CD14-positive monocyte (primary cell): ENCODE measurements around the gene OR13J1. TPM values are rescaled to one million over a fixed set of nuclear protein-coding genes. Genes with fewer than 3 reads are reported as not detected.
"Not testable (repeated sequence)": the region's sequence is repeated elsewhere in the genome, so short reads cannot be mapped to it uniquely, and the experiment has no call there.

Source experiments
- DNase-seq, 3 donors: peaks; one replicate each; pipeline ENCODE4 v3.0.0-alpha.2; 2011 to 2022
- H2AFZ ChIP-seq: 2 replicates; pipeline ENCODE4 v1.6.0; 2012; ENCODE audit warnings: mild to moderate bottlenecking, low read depth, low read length, inconsistent platforms; ENCODE audit not compliant: insufficient read depth, poor library complexity, severe bottlenecking
- H3K27ac ChIP-seq, 2 donors: 1 replicate in 1 of 2; 2 replicates in 1 of 2; pipeline ENCODE4 v1.5.1; 2012 to 2013; ENCODE audit warnings: low read length in 2 of 2, control low read depth in 1 of 2, inconsistent platforms in 1 of 2, low read depth in 1 of 2, mild to moderate bottlenecking in 1 of 2
- H3K27me3 ChIP-seq, 2 donors: one replicate each; pipeline versions ENCODE4 v1.6.0 to v1.6.1; 2011 to 2013; ENCODE audit warnings: low read length in 2 of 2; ENCODE audit not compliant: control insufficient read depth in 2 of 2, insufficient read depth in 2 of 2
- H3K36me3 ChIP-seq, 2 donors: replicated peaks in 1 of 2; 1 replicate in 1 of 2; 2 replicates in 1 of 2; pipeline versions ENCODE4 v1.5.1 to v1.6.1; 2012 to 2013; ENCODE audit warnings: low read length in 2 of 2, control low read depth in 1 of 2, inconsistent platforms in 1 of 2, mild to moderate bottlenecking in 1 of 2; ENCODE audit not compliant: insufficient read depth in 2 of 2, control insufficient read depth in 1 of 2
- H3K4me1 ChIP-seq, 2 donors: 1 replicate in 1 of 2; 2 replicates in 1 of 2; pipeline versions ENCODE4 v1.5.1 to v1.6.1; 2012 to 2013; ENCODE audit warnings: low read length in 2 of 2, control low read depth in 1 of 2, inconsistent platforms in 1 of 2, mild to moderate bottlenecking in 1 of 2, moderate library complexity in 1 of 2; ENCODE audit not compliant: insufficient read depth in 2 of 2, control insufficient read depth in 1 of 2
- H3K4me2 ChIP-seq: replicated peaks from 2 replicates; pipeline ENCODE3; 2012; ENCODE audit warnings: low read length, moderate library complexity, mild to moderate bottlenecking; ENCODE audit not compliant: poor library complexity, severe bottlenecking; ENCODE audit errors: extremely low read depth
- H3K4me3 ChIP-seq, 3 experiments: fragments of 200-600 bp in 1 of 3; sonication (generic) in 1 of 3; replicated peaks in 1 of 3; 1 replicate in 2 of 3; 2 replicates in 1 of 3; pipeline ENCODE4 v1.5.1; 2011 to 2013; ENCODE audit warnings: low read length in 3 of 3, mild to moderate bottlenecking in 3 of 3, control low read depth in 2 of 3, low read depth in 2 of 3, inconsistent platforms in 1 of 3, moderate library complexity in 1 of 3
- H3K79me2 ChIP-seq: 2 replicates; pipeline ENCODE4 v1.6.0; 2012; ENCODE audit warnings: mild to moderate bottlenecking, control low read depth, inconsistent platforms, low read length, moderate library complexity; ENCODE audit not compliant: insufficient read depth
- H3K9ac ChIP-seq: 2 replicates; pipeline ENCODE4 v1.6.0; 2017; ENCODE audit warnings: low read length, mild to moderate bottlenecking; ENCODE audit not compliant: insufficient read depth, poor library complexity, severe bottlenecking
- H3K9me3 ChIP-seq, 2 donors: replicated peaks in 1 of 2; 1 replicate in 1 of 2; 2 replicates in 1 of 2; pipeline versions ENCODE4 v1.5.1 to v1.6.1; 2012 to 2013; ENCODE audit warnings: low read length in 2 of 2, control low read depth in 1 of 2; ENCODE audit not compliant: control insufficient read depth in 1 of 2, insufficient read depth in 1 of 2
- H4K20me1 ChIP-seq: 2 replicates; pipeline ENCODE4 v1.6.0; 2012; ENCODE audit warnings: mild to moderate bottlenecking, low read length, control low read depth, moderate library complexity; ENCODE audit not compliant: insufficient read depth
- H3K27ac Mint-ChIP-seq, 7 donors: one replicate each; pipeline ENCODE4 v1.8.0; 2020; ENCODE audit warnings: mild to moderate bottlenecking in 7 of 7, mixed read lengths in 7 of 7, moderate library complexity in 6 of 7, inconsistent platforms in 2 of 7
- H3K27me3 Mint-ChIP-seq, 3 donors: one replicate each; pipeline ENCODE4 v1.8.0; 2021 to 2022; ENCODE audit warnings: low read depth in 3 of 3, mild to moderate bottlenecking in 3 of 3, mixed read lengths in 3 of 3, moderate library complexity in 3 of 3, inconsistent platforms in 1 of 3
- H3K36me3 Mint-ChIP-seq, 2 donors: one replicate each; pipeline ENCODE4 v1.8.0; 2020; ENCODE audit warnings: mixed read lengths in 2 of 2, inconsistent platforms in 1 of 2, mild to moderate bottlenecking in 1 of 2
- H3K4me1 Mint-ChIP-seq: one replicate; pipeline ENCODE4 v1.8.0; 2020; ENCODE audit warnings: mild to moderate bottlenecking, mixed read lengths
- H3K4me3 Mint-ChIP-seq, 2 donors: one replicate each; pipeline ENCODE4 v1.8.0; 2020; ENCODE audit warnings: mild to moderate bottlenecking in 2 of 2, mixed read lengths in 2 of 2, moderate library complexity in 1 of 2
- H3K9me3 Mint-ChIP-seq, 7 donors: one replicate each; pipeline ENCODE4 v1.8.0; 2020 to 2022; ENCODE audit warnings: mixed read lengths in 7 of 7, mild to moderate bottlenecking in 6 of 7, moderate library complexity in 6 of 7, inconsistent platforms in 2 of 7
- WGBS: methylation state at CpG from one replicate; pipeline ENCODE4 v1.1.5; 2013; ENCODE audit warnings: missing lambda C conversion rate; ENCODE audit not compliant: insufficient coverage; 5-methylcytosine and 5-hydroxymethylcytosine counted together
- intact Hi-C, 2 donors: fragments of 100-400 bp; cut with micrococcal nuclease; formaldehyde crosslinking; loops; one replicate each; pipeline versions ENCODE4 v1.15.0 to v1.15.1; 2023
- polyA plus RNA-seq, 3 donors: library from polyadenylated mRNA; depleted of rRNA in 1 of 3; unstranded in 2 of 3; stranded (reverse) in 1 of 3; fragments of 300-500 nt in 2 of 3; fragments of >200 nt in 1 of 3; fragmentation: Illumina TruSeq in 2 of 3; gene quantifications; 1 replicate in 2 of 3; 2 replicates in 1 of 3; pipeline ENCODE4 v1.2.3, GENCODE V29; 2012 to 2021
- TF ChIP-seq, protein P1 (sequence below): fragments of 200-600 bp; IDR thresholded peaks from one replicate; pipeline ENCODE4 v1.8.0; 2022; ENCODE audit warnings: antibody characterized with exemption, mild to moderate bottlenecking

OR13J1 gene
- polyA plus RNA-seq, 3 donors, result not detected

DNA sequence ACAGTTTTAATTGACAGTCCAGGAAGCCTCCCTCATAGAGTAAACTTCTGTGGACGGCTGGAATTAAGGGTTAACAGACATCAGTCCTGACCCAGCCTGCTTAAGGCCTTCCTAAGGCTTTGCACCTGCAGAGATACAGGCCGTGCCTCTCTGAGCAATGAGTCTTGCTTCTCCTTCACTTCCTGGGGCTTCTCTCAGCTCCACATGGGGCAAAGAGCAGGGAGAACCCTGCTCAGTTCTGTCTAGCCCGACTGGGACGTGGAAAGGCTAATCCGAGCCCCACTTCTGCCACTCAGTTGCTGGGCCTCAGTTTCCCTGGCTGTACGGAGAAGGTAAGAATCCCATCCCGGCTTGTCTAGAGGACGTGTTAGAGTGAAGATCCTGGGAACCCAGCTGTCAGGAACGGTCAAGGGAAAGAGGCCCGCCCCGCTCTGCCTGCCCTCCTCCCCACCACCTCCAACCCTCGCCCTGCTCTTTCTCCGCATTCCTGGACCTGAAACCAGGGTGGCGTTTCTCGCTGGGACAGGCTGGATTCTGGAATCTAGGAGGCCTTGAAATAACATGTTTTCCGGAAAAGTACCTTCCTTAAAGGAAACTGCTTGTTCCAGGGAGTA is 45.6 kb upstream of the OR13J1 start:
- TF ChIP-seq, protein P1, sequence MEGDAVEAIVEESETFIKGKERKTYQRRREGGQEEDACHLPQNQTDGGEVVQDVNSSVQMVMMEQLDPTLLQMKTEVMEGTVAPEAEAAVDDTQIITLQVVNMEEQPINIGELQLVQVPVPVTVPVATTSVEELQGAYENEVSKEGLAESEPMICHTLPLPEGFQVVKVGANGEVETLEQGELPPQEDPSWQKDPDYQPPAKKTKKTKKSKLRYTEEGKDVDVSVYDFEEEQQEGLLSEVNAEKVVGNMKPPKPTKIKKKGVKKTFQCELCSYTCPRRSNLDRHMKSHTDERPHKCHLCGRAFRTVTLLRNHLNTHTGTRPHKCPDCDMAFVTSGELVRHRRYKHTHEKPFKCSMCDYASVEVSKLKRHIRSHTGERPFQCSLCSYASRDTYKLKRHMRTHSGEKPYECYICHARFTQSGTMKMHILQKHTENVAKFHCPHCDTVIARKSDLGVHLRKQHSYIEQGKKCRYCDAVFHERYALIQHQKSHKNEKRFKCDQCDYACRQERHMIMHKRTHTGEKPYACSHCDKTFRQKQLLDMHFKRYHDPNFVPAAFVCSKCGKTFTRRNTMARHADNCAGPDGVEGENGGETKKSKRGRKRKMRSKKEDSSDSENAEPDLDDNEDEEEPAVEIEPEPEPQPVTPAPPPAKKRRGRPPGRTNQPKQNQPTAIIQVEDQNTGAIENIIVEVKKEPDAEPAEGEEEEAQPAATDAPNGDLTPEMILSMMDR, result no peak
- 95% methylated on average over 13 of the region's 16 CpGs for WGBS
- H3K9ac ChIP-seq, result no peak overlapping the region

GRCh38 chr9:35914301-35914807 is 44.2 kb upstream of the OR13J1 start:
- Histone ChIP-seq H3K4me1 (peaks cover 8 to 10% of the 10 kb centered on the region in 2 donors), H3K36me3 (no peaks in the 10 kb centered on the region), H3K4me2 (no peak overlapping the region), H3K4me3 (no peak overlapping the region), H3K9me3 (no peaks in the 10 kb centered on the region), H3K79me2 (no peaks in the 10 kb centered on the region), H3K27me3 (no peaks in the 10 kb centered on the region), H3K27ac (no peak overlapping the region), H4K20me1 (no peaks in the 10 kb centered on the region), H3K9ac (no peak overlapping the region), H2AFZ (no peak overlapping the region)
- peaks cover 10% of the 10 kb centered on the region for H3K4me1 Mint-ChIP-seq
- DNase-seq, result no peak
- TF ChIP-seq, protein P1, result no peak
- H3K4me3 Mint-ChIP-seq, result no peak overlapping the region
- H3K27me3 Mint-ChIP-seq, result peaks cover 0 to 2% (median 0%) of the 10 kb centered on the region in 3 donors
- WGBS, result 47% methylated on average over 5 of the region's 9 CpGs
- intact Hi-C loops, result loop anchor here in 1 of 2 donors (10.0 kb wide), 1 partner anchor 60 kb away; no protein-coding TSS in a partner anchor
- no peak overlapping the region for H3K27ac Mint-ChIP-seq
- H3K9me3 Mint-ChIP-seq, result no peaks in the 10 kb centered on the region
- H3K36me3 Mint-ChIP-seq, result no peaks in the 10 kb centered on the region

More for the DNA sequence above, 45.6 kb upstream of the OR13J1 start:
- H4K20me1 ChIP-seq, result no peaks in the 10 kb centered on the region
- H3K4me2 ChIP-seq, result no peak overlapping the region
- Mint-ChIP-seq H3K27ac (no peak overlapping the region), H3K36me3 (no peaks in the 10 kb centered on the region), H3K4me1 (peaks cover 14% of the 10 kb centered on the region), H3K27me3 (no peaks in the 10 kb centered on the region), H3K9me3 (no peaks in the 10 kb centered on the region), H3K4me3 (no peak overlapping the region)
- H3K36me3 ChIP-seq, result no peaks in the 10 kb centered on the region
- no peaks in the 10 kb centered on the region for H3K27me3 ChIP-seq
- no peak for DNase-seq
- no peaks in the 10 kb centered on the region for H3K9me3 ChIP-seq
- no peak overlapping the region for H3K4me3 ChIP-seq
- intact Hi-C loops, result loop anchor here in 1 of 2 donors (10.0 kb wide), 1 partner anchor 61 kb away; no protein-coding TSS in a partner anchor
- no peak overlapping the region for H2AFZ ChIP-seq
- H3K79me2 ChIP-seq, result no peaks in the 10 kb centered on the region
- H3K4me1 ChIP-seq, result peaks cover 15 to 16% of the 10 kb centered on the region in 2 donors
- no peak overlapping the region for H3K27ac ChIP-seq

GRCh38 chr9:35913429-35913828 is 43.2 kb upstream of the OR13J1 start:
- H3K9ac ChIP-seq, H3K36me3 ChIP-seq, H3K4me3 Mint-ChIP-seq, H3K27me3 Mint-ChIP-seq, H3K27ac Mint-ChIP-seq, H3K9me3 Mint-ChIP-seq, H3K9me3 ChIP-seq, H3K4me3 ChIP-seq, DNase-seq, H4K20me1 ChIP-seq, H3K27ac ChIP-seq, H2AFZ ChIP-seq, H3K79me2 ChIP-seq, H3K36me3 Mint-ChIP-seq, H3K4me2 ChIP-seq, H3K27me3 ChIP-seq: not testable (repeated sequence)
- intact Hi-C loops, result loop anchor here in 1 of 2 donors (10.0 kb wide), 1 partner anchor 59 kb away; no protein-coding TSS in a partner anchor
- H3K4me1 ChIP-seq, result peaks cover 14 to 15% of the 10 kb centered on the region in 2 donors
- peaks cover 16% of the 10 kb centered on the region for H3K4me1 Mint-ChIP-seq
